Gastroesophageal sphincter (tissue), 3 donors: ENCODE data around the gene ADAM30.

Experiments used
- EP300 ChIP-seq: sonication (generic); formaldehyde crosslinking; IDR thresholded peaks from one replicate; pipeline ENCODE4 v1.6.1; 2017; ENCODE audit warnings: antibody characterized with exemption, mild to moderate bottlenecking
- POLR2A ChIP-seq, 2 donors: fragments of 450-650 bp; IDR thresholded peaks; one replicate each; pipeline ENCODE4 v1.6.1; 2017; ENCODE audit warnings: antibody characterized with exemption in 2 of 2, mild to moderate bottlenecking in 2 of 2, moderate library complexity in 1 of 2
- POLR2AphosphoS5 ChIP-seq: sonication (generic); formaldehyde crosslinking; IDR thresholded peaks from one replicate; pipeline ENCODE4 v1.6.1; 2017; ENCODE audit warnings: antibody characterized with exemption
- TF ChIP-seq, protein P1 (sequence below), 4 experiments: fragments of 200-600 bp in 2 of 4; fragments of 450-650 bp in 2 of 4; sonication (generic) in 1 of 4; IDR thresholded peaks; one replicate each; pipeline ENCODE4 v1.5.1; 2017 to 2019; ENCODE audit warnings: antibody characterized with exemption in 4 of 4, mild to moderate bottlenecking in 2 of 4, moderate library complexity in 2 of 4

DNA sequence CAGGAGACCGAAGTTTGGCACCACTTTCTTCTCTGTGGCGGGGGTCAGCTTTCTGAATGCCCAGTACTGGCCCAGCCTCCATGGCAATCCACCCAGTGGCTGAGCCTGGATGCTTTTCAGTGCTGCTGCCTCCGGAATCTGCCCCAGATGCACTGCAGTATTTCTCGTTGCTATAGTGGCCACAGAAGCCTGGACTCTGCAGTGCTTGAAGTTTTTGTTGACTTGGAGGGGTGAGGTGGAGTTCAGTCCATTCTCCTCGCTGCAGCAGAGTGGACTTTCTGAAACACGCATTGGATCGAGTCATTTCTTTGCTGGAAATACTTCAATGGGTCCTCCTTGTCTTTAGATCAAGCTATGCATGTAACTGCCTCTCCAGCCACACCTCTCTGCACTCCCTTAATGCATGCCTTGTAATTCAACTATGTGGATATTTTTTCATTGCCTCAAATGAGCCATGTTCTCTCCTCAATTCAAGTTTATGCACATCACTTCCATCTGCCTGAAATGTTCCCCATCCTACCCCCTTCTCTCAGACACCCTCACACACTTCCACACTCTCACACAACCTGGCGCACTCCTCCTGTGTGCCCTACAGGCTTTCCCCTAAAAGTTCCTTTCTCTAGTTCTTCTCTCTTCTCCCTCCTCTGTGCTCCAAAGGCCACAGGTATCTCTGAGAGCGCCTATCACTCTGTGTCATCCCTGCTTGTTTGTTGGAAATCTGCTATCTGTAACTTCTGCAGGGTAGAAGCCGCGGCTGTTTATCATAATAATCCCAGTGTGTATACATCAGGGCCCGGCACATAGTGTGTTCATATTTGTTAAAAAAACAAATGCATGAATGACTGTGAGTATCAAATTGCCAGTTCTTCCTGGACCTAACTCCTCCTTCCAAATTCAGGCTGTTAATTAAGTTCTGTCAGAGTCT lies 16.5 kb downstream of the ADAM30 start:
- TF ChIP-seq, protein P1, sequence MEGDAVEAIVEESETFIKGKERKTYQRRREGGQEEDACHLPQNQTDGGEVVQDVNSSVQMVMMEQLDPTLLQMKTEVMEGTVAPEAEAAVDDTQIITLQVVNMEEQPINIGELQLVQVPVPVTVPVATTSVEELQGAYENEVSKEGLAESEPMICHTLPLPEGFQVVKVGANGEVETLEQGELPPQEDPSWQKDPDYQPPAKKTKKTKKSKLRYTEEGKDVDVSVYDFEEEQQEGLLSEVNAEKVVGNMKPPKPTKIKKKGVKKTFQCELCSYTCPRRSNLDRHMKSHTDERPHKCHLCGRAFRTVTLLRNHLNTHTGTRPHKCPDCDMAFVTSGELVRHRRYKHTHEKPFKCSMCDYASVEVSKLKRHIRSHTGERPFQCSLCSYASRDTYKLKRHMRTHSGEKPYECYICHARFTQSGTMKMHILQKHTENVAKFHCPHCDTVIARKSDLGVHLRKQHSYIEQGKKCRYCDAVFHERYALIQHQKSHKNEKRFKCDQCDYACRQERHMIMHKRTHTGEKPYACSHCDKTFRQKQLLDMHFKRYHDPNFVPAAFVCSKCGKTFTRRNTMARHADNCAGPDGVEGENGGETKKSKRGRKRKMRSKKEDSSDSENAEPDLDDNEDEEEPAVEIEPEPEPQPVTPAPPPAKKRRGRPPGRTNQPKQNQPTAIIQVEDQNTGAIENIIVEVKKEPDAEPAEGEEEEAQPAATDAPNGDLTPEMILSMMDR (IDR thresholded peaks at IDR 0.05): no peak
- TF ChIP-seq POLR2A (IDR thresholded peaks at IDR 0.05): no peak
- no peak for TF ChIP-seq POLR2AphosphoS5
- TF ChIP-seq EP300: no peak
